IMR-90 (cell line): ENCODE measurements around the gene MYPN. TPM values are rescaled to one million over a fixed set of nuclear protein-coding genes. Genes with fewer than 3 reads are reported as not detected.

Source experiments
- ATAC-seq: fragments of 200-7000 bp; cut with Tn5 transposase; 2 replicates; pipeline ENCODE4 v1.9.1; 2020; ENCODE audit warnings: low read depth, mild to moderate bottlenecking, moderate library complexity
- BruUV-seq: library from RNA; stranded (reverse); fragments of 400-500 nt; replicated peaks from 2 replicates; lab custom pipeline; 2021; lab: Mats Ljungman, UMichigan
- CTCF ChIA-PET: fragments of 300-600 bp; formaldehyde crosslinking; extraction: SDS; loops from one replicate; lab custom pipeline; 2021; ENCODE audit warnings: antibody characterized with exemption; lab: Yijun Ruan, JAX
- POLR2A ChIA-PET: fragments of 300-600 bp; sonication (Branson Sonifier 250); formaldehyde crosslinking; loops from one replicate; lab custom pipeline; 2022; ENCODE audit warnings: antibody characterized with exemption; ENCODE audit not compliant: unreplicated experiment; lab: Charles Lee
- DNase-seq: peaks from one replicate; pipeline ENCODE4 v3.0.0; 2013
- H2AFZ ChIP-seq: replicated peaks from 2 replicates; pipeline ENCODE3; 2013; ENCODE audit warnings: low read length, mild to moderate bottlenecking; ENCODE audit not compliant: poor library complexity
- H2AK5ac ChIP-seq: 2 replicates; pipeline ENCODE4 v1.6.1; 2013; ENCODE audit warnings: low read depth, low read length, inconsistent platforms
- H2AK9ac ChIP-seq: replicated peaks from 2 replicates; pipeline ENCODE3; 2013; ENCODE audit warnings: mild to moderate bottlenecking, low read depth, low read length, moderate library complexity; ENCODE audit not compliant: poor library complexity
- H2BK120ac ChIP-seq: 2 replicates; pipeline ENCODE4 v1.6.1; 2013; ENCODE audit warnings: low read depth, low read length, inconsistent platforms
- H2BK15ac ChIP-seq: 3 replicates; pipeline ENCODE4 v1.6.1; 2013; ENCODE audit warnings: low read depth, low read length, inconsistent platforms
- H2BK20ac ChIP-seq: 2 replicates; pipeline ENCODE4 v1.6.1; 2013; ENCODE audit warnings: low read depth, mild to moderate bottlenecking, inconsistent platforms, low read length, moderate library complexity
- H2BK5ac ChIP-seq: 2 replicates; pipeline ENCODE4 v1.6.1; 2013; ENCODE audit warnings: mild to moderate bottlenecking, low read depth, low read length, inconsistent platforms; ENCODE audit not compliant: poor library complexity, severe bottlenecking
- H3K14ac ChIP-seq: replicated peaks from 2 replicates; pipeline ENCODE4 v1.6.1; 2013; ENCODE audit warnings: low read depth, low read length, inconsistent platforms
- H3K18ac ChIP-seq: 2 replicates; pipeline ENCODE4 v1.6.1; 2013; ENCODE audit warnings: low read depth, low read length, control low read depth
- H3K23ac ChIP-seq: 2 replicates; pipeline ENCODE4 v1.6.1; 2013; ENCODE audit warnings: low read depth, low read length, inconsistent platforms
- H3K27ac ChIP-seq: 2 replicates; pipeline ENCODE4 v1.5.1; 2013; ENCODE audit warnings: mild to moderate bottlenecking, control low read depth, low read length; ENCODE audit not compliant: insufficient read depth
- H3K27me3 ChIP-seq: 2 replicates; pipeline ENCODE4 v1.6.1; 2013; ENCODE audit warnings: low read length; ENCODE audit not compliant: control insufficient read depth, insufficient read depth
- H3K36me3 ChIP-seq: 2 replicates; pipeline ENCODE4 v1.6.1; 2013; ENCODE audit warnings: low read length, mixed read lengths; ENCODE audit not compliant: control insufficient read depth, insufficient read depth
- H3K4ac ChIP-seq: 2 replicates; pipeline ENCODE4 v1.6.1; 2013; ENCODE audit warnings: low read depth, low read length, inconsistent platforms
- H3K4me1 ChIP-seq: 2 replicates; pipeline ENCODE4 v1.6.1; 2013; ENCODE audit warnings: low read length, mixed read lengths; ENCODE audit not compliant: control insufficient read depth, insufficient read depth
- H3K4me2 ChIP-seq: 2 replicates; pipeline ENCODE4 v1.6.1; 2013; ENCODE audit warnings: low read depth, mild to moderate bottlenecking, control low read depth, low read length, moderate library complexity
- H3K4me3 ChIP-seq: 2 replicates; pipeline ENCODE4 v1.5.1; 2013; ENCODE audit warnings: low read depth, mild to moderate bottlenecking, control low read depth, low read length, moderate library complexity; ENCODE audit not compliant: insufficient read depth
- H3K56ac ChIP-seq: 2 replicates; pipeline ENCODE4 v1.6.1; 2013; ENCODE audit warnings: low read length, inconsistent platforms; ENCODE audit not compliant: insufficient read depth; ENCODE audit errors: extremely low read depth
- H3K79me1 ChIP-seq, 2 experiments: 2 replicates each; pipeline ENCODE4 v1.6.1; 2013; ENCODE audit warnings: low read length in 2 of 2, inconsistent platforms in 1 of 2, low read depth in 1 of 2
- H3K9ac ChIP-seq: 2 replicates; pipeline ENCODE4 v1.6.1; 2013; ENCODE audit warnings: low read depth, low read length, control low read depth
- H3K9me1 ChIP-seq: 2 replicates; pipeline ENCODE4 v1.6.1; 2013; ENCODE audit warnings: low read length, inconsistent platforms; ENCODE audit not compliant: insufficient read depth
- H3K9me3 ChIP-seq: 2 replicates; pipeline ENCODE4 v1.6.1; 2013; ENCODE audit warnings: low read length; ENCODE audit not compliant: control insufficient read depth, insufficient read depth
- H4K20me1 ChIP-seq: 2 replicates; pipeline ENCODE4 v1.6.1; 2013; ENCODE audit warnings: low read length, inconsistent platforms; ENCODE audit not compliant: insufficient read depth
- H4K5ac ChIP-seq: 2 replicates; pipeline ENCODE4 v1.6.1; 2013; ENCODE audit warnings: mild to moderate bottlenecking, low read depth, low read length, control low read depth
- H4K8ac ChIP-seq, 2 experiments: 2 replicates each; pipeline ENCODE4 v1.6.1; 2013; ENCODE audit warnings: low read depth in 2 of 2, low read length in 2 of 2, control low read depth in 1 of 2, inconsistent platforms in 1 of 2
- H4K91ac ChIP-seq: 2 replicates; pipeline ENCODE4 v1.6.1; 2013; ENCODE audit warnings: low read depth, low read length, inconsistent platforms; ENCODE audit not compliant: insufficient read depth
- BHLHE40 ChIP-seq: fragments of 150-350 bp; IDR thresholded peaks from 2 replicates; pipeline ENCODE4 v1.6.1; 2016; ENCODE audit warnings: mild to moderate bottlenecking, low read depth, low read length
- CHD1 ChIP-seq: IDR thresholded peaks from 2 replicates; pipeline ENCODE4 v1.6.1; 2012; ENCODE audit warnings: low read depth, low read length, improper control_type of control experiment
- MAZ ChIP-seq: IDR thresholded peaks from 2 replicates; pipeline ENCODE4 v1.6.1; 2012; ENCODE audit warnings: low read depth, mild to moderate bottlenecking, low read length, improper control_type of control experiment, moderate library complexity, borderline replicate concordance
- MXI1 ChIP-seq: IDR thresholded peaks from 2 replicates; pipeline ENCODE4 v1.6.1; 2012; ENCODE audit warnings: low read depth, mild to moderate bottlenecking, low read length, moderate library complexity, borderline replicate concordance
- POLR2A ChIP-seq: IDR thresholded peaks from 2 replicates; pipeline ENCODE4 v1.6.1; 2012; ENCODE audit warnings: mild to moderate bottlenecking, low read depth, low read length
- RAD21 ChIP-seq: IDR thresholded peaks from 2 replicates; pipeline ENCODE4 v1.6.1; 2012; ENCODE audit warnings: low read length, improper control_type of control experiment
- RFX5 ChIP-seq: IDR thresholded peaks from 2 replicates; pipeline ENCODE4 v1.8.0; 2012; ENCODE audit warnings: low read depth, mild to moderate bottlenecking, low read length, moderate library complexity
- SMC3 ChIP-seq: fragments of 150-350 bp; IDR thresholded peaks from 2 replicates; pipeline ENCODE4 v1.6.1; 2016; ENCODE audit warnings: low read depth, mild to moderate bottlenecking, antibody characterized with exemption, low read length, moderate library complexity
- WGBS, 2 experiments: methylation state at CpG; one replicate each; pipeline versions ENCODE4 v1.1.5 to v1.1.7; 2013; ENCODE audit warnings: missing lambda C conversion rate in 2 of 2; ENCODE audit not compliant: insufficient read length in 1 of 2; ENCODE audit errors: extremely low coverage in 2 of 2; 5-methylcytosine and 5-hydroxymethylcytosine counted together
- dilution Hi-C: fragments of 300-500 bp; cut with HindIII; formaldehyde crosslinking; loops from one replicate; pipeline ENCODE4 v1.14.3; 2018; ENCODE audit warnings: low sequenced_read_pairs; ENCODE audit not compliant: unreplicated experiment
- in situ Hi-C: fragments of 300-500 bp; cut with MboI; formaldehyde crosslinking; loops from 3 replicates; pipeline ENCODE4 v1.14.3; 2019; ENCODE audit warnings: low sequenced_read_pairs, inconsistent platforms, mixed read lengths
- intact Hi-C: fragments of 100-400 bp; cut with micrococcal nuclease; formaldehyde crosslinking; loops from 2 replicates; pipeline ENCODE4 v1.10.0; 2022
- polyA plus RNA-seq, 3 experiments: library from polyadenylated mRNA; depleted of rRNA; stranded (reverse); fragments of >200 nt; gene quantifications; 2 replicates each; pipeline ENCODE4 v1.2.3, GENCODE V29; 2012; ENCODE audit warnings: low replicate concordance in 1 of 3
- total RNA-seq: library from RNA; depleted of rRNA; stranded (reverse); fragments of >200 nt; gene quantifications from 2 replicates; pipeline ENCODE4 v1.2.3, GENCODE V29; 2012
- TF ChIP-seq, protein P1 (sequence below): conservative IDR thresholded peaks from 2 replicates; pipeline ENCODE4 v1.5.1; 2012; ENCODE audit warnings: mild to moderate bottlenecking, low read depth, low read length, improper control_type of control experiment
- TF ChIP-seq, protein P2 (sequence below): fragments of 150-350 bp; IDR thresholded peaks from 2 replicates; pipeline ENCODE4 v1.6.1; 2016; ENCODE audit warnings: low read depth, mild to moderate bottlenecking, low read length, moderate library complexity, borderline replicate concordance
- TF ChIP-seq, protein P3 (sequence below): fragments of 150-350 bp; IDR thresholded peaks from 2 replicates; pipeline ENCODE4 v1.6.1; 2017; ENCODE audit warnings: mild to moderate bottlenecking, antibody characterized with exemption, low read length, low read depth

MYPN gene
- total and polyA plus RNA-seq, 2 of the 4 experiments (the other 2 are of a cell fraction): 7.8 to 13.1 TPM

- POLR2A ChIA-PET: interaction anchor here (0.6 to 0.7 kb wide), 2 partner anchors 15 to 269 kb away, joined by 3 to 4 read pairs; no protein-coding TSS in a partner anchor
- CTCF ChIA-PET: interaction anchor here (0.6 kb wide), 1 partner anchor 142 kb away, joined by 5 read pairs; no protein-coding TSS in a partner anchor
- no peak overlapping the region; the same call in 1 of the 2 replicates for H3K9ac ChIP-seq
Measured at GRCh38 chr10:68106656-68107055, 2.6 kb upstream of the MYPN start.

More at GRCh38 chr10:68106656-68107055, 2.6 kb upstream of the MYPN start:
- intact Hi-C loops (no loop called here), in situ Hi-C loops (no loop called here), dilution Hi-C loops (no loop called here)
- BruUV-seq: no TSS peak
- peak overlapping the region; percentile 30; the same call in 1 of the 2 replicates for H3K14ac ChIP-seq
- peak overlapping the region; percentile 57; the same call in 1 of the 2 replicates for H2BK20ac ChIP-seq
- peak overlapping the region in 1 of 2 experiments; percentile 11; a peak in 2 of 4 replicates for H4K8ac ChIP-seq
- peak overlapping the region; percentile 100 for H2BK5ac ChIP-seq
- H2AFZ ChIP-seq: no peak overlapping the region
- no CpG with 5 or more reads among the region's 3 CpGs for whole genome bisulfite sequencing, 2 experiments
- peak overlapping the region; percentile 50 for H4K91ac ChIP-seq
- peak overlapping the region; percentile 4; the same call in 1 of the 2 replicates for H3K4me2 ChIP-seq
- peak overlapping the region; percentile 39 for H2BK120ac ChIP-seq
- no peak overlapping the region for H4K5ac ChIP-seq
- peak overlapping the region; percentile 26; the same call in 1 of the 2 replicates for H3K27ac ChIP-seq
- H3K23ac ChIP-seq: no peak overlapping the region
- H3K9me1 ChIP-seq: peaks cover 3% of the 10 kb centered on the region; the same call in 1 of the 2 replicates
- no peak overlapping the region; the same call in 1 of the 2 replicates for H3K4me3 ChIP-seq
- peak overlapping the region; percentile 4; the same call in 1 of the 2 replicates for H3K18ac ChIP-seq
- ATAC-seq (peak; percentile 66), DNase-seq (peak; percentile 95)
- peaks cover 4 to 19% of the 10 kb centered on the region in 2 experiments; a peak in 3 of 4 replicates for H3K79me1 ChIP-seq
- H4K20me1 ChIP-seq: no peaks in the 10 kb centered on the region
- peak overlapping the region; percentile 52; the same call in 1 of the 2 replicates for H3K4ac ChIP-seq
- no peaks in the 10 kb centered on the region for H3K36me3 ChIP-seq
- TF ChIP-seq, protein P1, sequence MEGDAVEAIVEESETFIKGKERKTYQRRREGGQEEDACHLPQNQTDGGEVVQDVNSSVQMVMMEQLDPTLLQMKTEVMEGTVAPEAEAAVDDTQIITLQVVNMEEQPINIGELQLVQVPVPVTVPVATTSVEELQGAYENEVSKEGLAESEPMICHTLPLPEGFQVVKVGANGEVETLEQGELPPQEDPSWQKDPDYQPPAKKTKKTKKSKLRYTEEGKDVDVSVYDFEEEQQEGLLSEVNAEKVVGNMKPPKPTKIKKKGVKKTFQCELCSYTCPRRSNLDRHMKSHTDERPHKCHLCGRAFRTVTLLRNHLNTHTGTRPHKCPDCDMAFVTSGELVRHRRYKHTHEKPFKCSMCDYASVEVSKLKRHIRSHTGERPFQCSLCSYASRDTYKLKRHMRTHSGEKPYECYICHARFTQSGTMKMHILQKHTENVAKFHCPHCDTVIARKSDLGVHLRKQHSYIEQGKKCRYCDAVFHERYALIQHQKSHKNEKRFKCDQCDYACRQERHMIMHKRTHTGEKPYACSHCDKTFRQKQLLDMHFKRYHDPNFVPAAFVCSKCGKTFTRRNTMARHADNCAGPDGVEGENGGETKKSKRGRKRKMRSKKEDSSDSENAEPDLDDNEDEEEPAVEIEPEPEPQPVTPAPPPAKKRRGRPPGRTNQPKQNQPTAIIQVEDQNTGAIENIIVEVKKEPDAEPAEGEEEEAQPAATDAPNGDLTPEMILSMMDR: no peak
- TF ChIP-seq MXI1 (peak; percentile 43; the same call in 1 of the 2 replicates), RFX5 (no peak), RAD21 (peak; percentile 7; the same call in 1 of the 2 replicates), SMC3 (no peak), BHLHE40 (0 out of 2 replicates have a peak, but pooled peaks have one; percentile 36), MAZ (no peak), CHD1 (no peak), POLR2A (peak; percentile 70)
- TF ChIP-seq, protein P2, sequence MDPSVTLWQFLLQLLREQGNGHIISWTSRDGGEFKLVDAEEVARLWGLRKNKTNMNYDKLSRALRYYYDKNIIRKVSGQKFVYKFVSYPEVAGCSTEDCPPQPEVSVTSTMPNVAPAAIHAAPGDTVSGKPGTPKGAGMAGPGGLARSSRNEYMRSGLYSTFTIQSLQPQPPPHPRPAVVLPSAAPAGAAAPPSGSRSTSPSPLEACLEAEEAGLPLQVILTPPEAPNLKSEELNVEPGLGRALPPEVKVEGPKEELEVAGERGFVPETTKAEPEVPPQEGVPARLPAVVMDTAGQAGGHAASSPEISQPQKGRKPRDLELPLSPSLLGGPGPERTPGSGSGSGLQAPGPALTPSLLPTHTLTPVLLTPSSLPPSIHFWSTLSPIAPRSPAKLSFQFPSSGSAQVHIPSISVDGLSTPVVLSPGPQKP: no peak
- TF ChIP-seq, protein P3, sequence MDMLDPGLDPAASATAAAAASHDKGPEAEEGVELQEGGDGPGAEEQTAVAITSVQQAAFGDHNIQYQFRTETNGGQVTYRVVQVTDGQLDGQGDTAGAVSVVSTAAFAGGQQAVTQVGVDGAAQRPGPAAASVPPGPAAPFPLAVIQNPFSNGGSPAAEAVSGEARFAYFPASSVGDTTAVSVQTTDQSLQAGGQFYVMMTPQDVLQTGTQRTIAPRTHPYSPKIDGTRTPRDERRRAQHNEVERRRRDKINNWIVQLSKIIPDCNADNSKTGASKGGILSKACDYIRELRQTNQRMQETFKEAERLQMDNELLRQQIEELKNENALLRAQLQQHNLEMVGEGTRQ: peak; percentile 58
- H3K4me1 ChIP-seq: peaks cover 12% of the 10 kb centered on the region
- H3K56ac ChIP-seq: peak overlapping the region; percentile 7; the same call in 1 of the 2 replicates
- H3K27me3 ChIP-seq: no peaks in the 10 kb centered on the region
- H2AK5ac ChIP-seq: peak overlapping the region; percentile 32
- H2BK15ac ChIP-seq: no peak overlapping the region
- H2AK9ac ChIP-seq: no peak overlapping the region
- no peaks in the 10 kb centered on the region for H3K9me3 ChIP-seq
